ENCODE results near the gene TBX6.
"Not testable (repeated sequence)": the region's sequence is repeated elsewhere in the genome, so short reads cannot be mapped to it uniquely, and the experiment has no call there.

TBX6 gene

GRCh38 chr16:30091474-30092372 is at the start of gene TBX6:
Gene TBX6 (minus strand): TSS chr16:30091924. CDS start chr16:30091193, 731 bp downstream.
- Mint-ChIP-seq H3K36me3 (ENCODE audit: low read depth) (peaks cover 26% of the 10 kb centered on the region), H3K9me3 (peaks cover under 1% of the 10 kb centered on the region), H3K27ac (peak within 1 kb of the TSS; percentile 94), H3K4me3 (peak within 1 kb of the TSS; percentile 87), H3K27me3 (ENCODE audit: low read depth) (no peaks in the 10 kb centered on the region), H3K4me1 (ENCODE audit: low read depth) (peaks cover 41% of the 10 kb centered on the region)

- H3K4me3 Mint-ChIP-seq: no peak overlapping the region
- H3K27ac Mint-ChIP-seq: peak overlapping the region; percentile 87
- no peaks in the 10 kb centered on the region for H3K36me3 Mint-ChIP-seq (ENCODE audit: low read depth)
- H3K27me3 Mint-ChIP-seq (ENCODE audit: low read depth): no peaks in the 10 kb centered on the region
- no peaks in the 10 kb centered on the region for H3K9me3 Mint-ChIP-seq
- peaks cover 21% of the 10 kb centered on the region for H3K4me1 Mint-ChIP-seq (ENCODE audit: low read depth)
Measured at GRCh38 chr16:30139583-30140481, 48.1 kb upstream of the TBX6 start.

GRCh38 chr16:30137897-30138296 is 46.2 kb upstream of the TBX6 start:
- H3K27me3 Mint-ChIP-seq (ENCODE audit: low read depth): no peaks in the 10 kb centered on the region
- H3K4me3 Mint-ChIP-seq: no peak overlapping the region
- no peak overlapping the region for H3K27ac Mint-ChIP-seq
- peaks cover 3% of the 10 kb centered on the region for H3K36me3 Mint-ChIP-seq (ENCODE audit: low read depth)
- H3K9me3 Mint-ChIP-seq: peaks cover 3% of the 10 kb centered on the region
- H3K4me1 Mint-ChIP-seq (ENCODE audit: low read depth): peaks cover 21% of the 10 kb centered on the region

GRCh38 chr16:30136971-30137605 is 45.4 kb upstream of the TBX6 start:
- H3K36me3 Mint-ChIP-seq (ENCODE audit: low read depth): peaks cover 3% of the 10 kb centered on the region
- peaks cover 3% of the 10 kb centered on the region for H3K9me3 Mint-ChIP-seq
- no peak overlapping the region for H3K27ac Mint-ChIP-seq
- peaks cover 24% of the 10 kb centered on the region for H3K4me1 Mint-ChIP-seq (ENCODE audit: low read depth)
- H3K27me3 Mint-ChIP-seq (ENCODE audit: low read depth): no peaks in the 10 kb centered on the region
- H3K4me3 Mint-ChIP-seq: no peak overlapping the region

- Mint-ChIP-seq H3K36me3 (ENCODE audit: low read depth) (peaks cover 8% of the 10 kb centered on the region), H3K4me3 (no peak overlapping the region), H3K4me1 (ENCODE audit: low read depth) (peaks cover 23% of the 10 kb centered on the region), H3K9me3 (peaks cover 3% of the 10 kb centered on the region), H3K27me3 (ENCODE audit: low read depth) (no peaks in the 10 kb centered on the region), H3K27ac (no peak overlapping the region)
Measured at GRCh38 chr16:30132591-30132990, 40.9 kb upstream of the TBX6 start.

- H3K4me1 Mint-ChIP-seq (ENCODE audit: low read depth): peaks cover 20% of the 10 kb centered on the region
- H3K27ac Mint-ChIP-seq: peak overlapping the region; percentile 46
- H3K27me3 Mint-ChIP-seq (ENCODE audit: low read depth): no peaks in the 10 kb centered on the region
- peaks cover 8% of the 10 kb centered on the region for H3K36me3 Mint-ChIP-seq (ENCODE audit: low read depth)
- H3K4me3 Mint-ChIP-seq: no peak overlapping the region
- H3K9me3 Mint-ChIP-seq: peaks cover 3% of the 10 kb centered on the region
Measured at GRCh38 chr16:30131869-30132475, 40.2 kb upstream of the TBX6 start.

GRCh38 chr16:30127993-30128392 is 36.3 kb upstream of the TBX6 start:
- no peaks in the 10 kb centered on the region for H3K27me3 Mint-ChIP-seq (ENCODE audit: low read depth)
- H3K4me1 Mint-ChIP-seq (ENCODE audit: low read depth): peaks cover 15% of the 10 kb centered on the region
- H3K9me3 Mint-ChIP-seq: no peaks in the 10 kb centered on the region

GRCh38 chr16:30125690-30126089 is 34.0 kb upstream of the TBX6 start:
- not testable (repeated sequence) for H3K36me3 Mint-ChIP-seq (ENCODE audit: low read depth); H3K27ac Mint-ChIP-seq; H3K27me3 Mint-ChIP-seq (ENCODE audit: low read depth); H3K4me3 Mint-ChIP-seq; H3K9me3 Mint-ChIP-seq
- H3K4me1 Mint-ChIP-seq (ENCODE audit: low read depth): peaks cover 15% of the 10 kb centered on the region

More at GRCh38 chr16:30127993-30128392, 36.3 kb upstream of the TBX6 start:
- H3K36me3 Mint-ChIP-seq (ENCODE audit: low read depth): peaks cover 5% of the 10 kb centered on the region
- no peak overlapping the region for H3K4me3 Mint-ChIP-seq
- H3K27ac Mint-ChIP-seq: no peak overlapping the region

GRCh38 chr16:30124985-30125379 is 33.3 kb upstream of the TBX6 start:
- H3K36me3 Mint-ChIP-seq (ENCODE audit: low read depth): no peaks in the 10 kb centered on the region
- H3K27me3 Mint-ChIP-seq (ENCODE audit: low read depth): no peaks in the 10 kb centered on the region
- peaks cover 16% of the 10 kb centered on the region for H3K4me1 Mint-ChIP-seq (ENCODE audit: low read depth)
- H3K4me3 Mint-ChIP-seq: no peak overlapping the region
- no peaks in the 10 kb centered on the region for H3K9me3 Mint-ChIP-seq
- H3K27ac Mint-ChIP-seq: no peak overlapping the region

- no peaks in the 10 kb centered on the region for H3K9me3 Mint-ChIP-seq
- peaks cover 16% of the 10 kb centered on the region for H3K4me1 Mint-ChIP-seq (ENCODE audit: low read depth)
- peak overlapping the region; percentile 85 for H3K27ac Mint-ChIP-seq
- H3K4me3 Mint-ChIP-seq: peak overlapping the region; percentile 90
- peaks cover 7% of the 10 kb centered on the region for H3K36me3 Mint-ChIP-seq (ENCODE audit: low read depth)
- no peaks in the 10 kb centered on the region for H3K27me3 Mint-ChIP-seq (ENCODE audit: low read depth)
Measured at GRCh38 chr16:30122604-30123160, 31.0 kb upstream of the TBX6 start.

- Mint-ChIP-seq H3K4me3 (peak overlapping the region; percentile 90), H3K27me3 (ENCODE audit: low read depth) (no peaks in the 10 kb centered on the region), H3K9me3 (no peaks in the 10 kb centered on the region), H3K36me3 (ENCODE audit: low read depth) (peaks cover 7% of the 10 kb centered on the region), H3K27ac (peak overlapping the region; percentile 85), H3K4me1 (ENCODE audit: low read depth) (peaks cover 16% of the 10 kb centered on the region)
Measured at GRCh38 chr16:30121741-30122571, 30.2 kb upstream of the TBX6 start.

GRCh38 chr16:30120340-30121105 is 28.8 kb upstream of the TBX6 start:
- H3K27me3 Mint-ChIP-seq (ENCODE audit: low read depth): no peaks in the 10 kb centered on the region
- peaks cover 16% of the 10 kb centered on the region for H3K4me1 Mint-ChIP-seq (ENCODE audit: low read depth)
- no peaks in the 10 kb centered on the region for H3K9me3 Mint-ChIP-seq
- H3K36me3 Mint-ChIP-seq (ENCODE audit: low read depth): peaks cover 7% of the 10 kb centered on the region
- peak overlapping the region; percentile 50 for H3K4me3 Mint-ChIP-seq
- peak overlapping the region; percentile 64 for H3K27ac Mint-ChIP-seq
